OCI-LY3 (cell line): ENCODE measurements around the gene REELD1.

Experiments
- EZH2phosphoT487 ChIP-seq: fragments of 200-600 bp; shearing (Covaris generic); IDR thresholded peaks from 2 replicates; pipeline ENCODE4 v1.6.1; 2018; ENCODE audit warnings: antibody characterized with exemption, mixed run types, low read depth
- TF ChIP-seq, protein P1 (sequence below): fragments of 200-600, 300-600 bp; sonication (generic); IDR thresholded peaks from 2 replicates; pipeline ENCODE4 v1.5.1; 2014; ENCODE audit warnings: antibody characterized with exemption, low read length, low read depth

DNA sequence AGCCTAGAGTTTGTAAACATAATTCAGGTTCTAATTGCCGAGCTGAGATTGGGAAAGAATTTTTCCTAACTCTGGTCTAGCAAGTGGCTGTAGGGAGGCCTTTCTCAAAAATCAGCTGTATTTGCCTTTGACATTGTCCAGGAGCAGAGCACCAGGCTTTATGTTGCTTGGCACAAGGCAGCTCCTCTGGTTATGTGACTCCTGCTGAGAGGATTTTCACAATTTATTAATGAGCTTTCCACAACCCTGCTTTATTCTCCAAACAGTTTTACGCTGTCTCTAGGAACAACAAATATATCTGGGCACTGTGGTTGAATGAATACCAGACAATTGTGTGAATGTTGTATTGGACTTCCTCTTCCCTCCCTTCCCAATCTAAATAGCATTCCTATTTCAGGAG is 23.9 kb upstream of the REELD1 start:
- TF ChIP-seq, protein P1, sequence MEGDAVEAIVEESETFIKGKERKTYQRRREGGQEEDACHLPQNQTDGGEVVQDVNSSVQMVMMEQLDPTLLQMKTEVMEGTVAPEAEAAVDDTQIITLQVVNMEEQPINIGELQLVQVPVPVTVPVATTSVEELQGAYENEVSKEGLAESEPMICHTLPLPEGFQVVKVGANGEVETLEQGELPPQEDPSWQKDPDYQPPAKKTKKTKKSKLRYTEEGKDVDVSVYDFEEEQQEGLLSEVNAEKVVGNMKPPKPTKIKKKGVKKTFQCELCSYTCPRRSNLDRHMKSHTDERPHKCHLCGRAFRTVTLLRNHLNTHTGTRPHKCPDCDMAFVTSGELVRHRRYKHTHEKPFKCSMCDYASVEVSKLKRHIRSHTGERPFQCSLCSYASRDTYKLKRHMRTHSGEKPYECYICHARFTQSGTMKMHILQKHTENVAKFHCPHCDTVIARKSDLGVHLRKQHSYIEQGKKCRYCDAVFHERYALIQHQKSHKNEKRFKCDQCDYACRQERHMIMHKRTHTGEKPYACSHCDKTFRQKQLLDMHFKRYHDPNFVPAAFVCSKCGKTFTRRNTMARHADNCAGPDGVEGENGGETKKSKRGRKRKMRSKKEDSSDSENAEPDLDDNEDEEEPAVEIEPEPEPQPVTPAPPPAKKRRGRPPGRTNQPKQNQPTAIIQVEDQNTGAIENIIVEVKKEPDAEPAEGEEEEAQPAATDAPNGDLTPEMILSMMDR, result no peak
- no peak for TF ChIP-seq EZH2phosphoT487
